Omental fat pad (tissue), 4 donors: Measurements from ENCODE around the gene GPR34. TPM values are rescaled to one million over a fixed set of nuclear protein-coding genes. Genes with fewer than 3 reads are reported as not detected.

Experiments
- ATAC-seq: fragments of 150-250 bp; one replicate; pipeline ENCODE4 v1.9.1; 2016; ENCODE audit warnings: mild to moderate bottlenecking, moderate library complexity; ENCODE audit not compliant: low FRiP score
- DNase-seq: peaks from one replicate; pipeline ENCODE4 v3.0.0-alpha.2; 2019; ENCODE audit warnings: low spot score
- small RNA-seq: library from RNA; depleted of rRNA; stranded (forward); fragments of <200 nt; gene quantifications from one replicate; pipeline ENCODE3, GENCODE V24; 2016
- total RNA-seq, 4 donors: library from RNA; depleted of rRNA; stranded (reverse); fragments of >200 nt; gene quantifications; one replicate each; pipeline ENCODE4 v1.1.0, GENCODE V29; 2016
- TF ChIP-seq, protein P1 (sequence below), 3 donors: fragments of 450-650 bp; IDR thresholded peaks; one replicate each; pipeline ENCODE4 v1.5.1; 2016 to 2017; ENCODE audit warnings: antibody characterized with exemption in 3 of 3, mild to moderate bottlenecking in 3 of 3, moderate library complexity in 2 of 3

GPR34 gene
- total RNA-seq, 4 donors from 2014 or later, result 21.6 to 54.5 (median 26.1) TPM

DNA sequence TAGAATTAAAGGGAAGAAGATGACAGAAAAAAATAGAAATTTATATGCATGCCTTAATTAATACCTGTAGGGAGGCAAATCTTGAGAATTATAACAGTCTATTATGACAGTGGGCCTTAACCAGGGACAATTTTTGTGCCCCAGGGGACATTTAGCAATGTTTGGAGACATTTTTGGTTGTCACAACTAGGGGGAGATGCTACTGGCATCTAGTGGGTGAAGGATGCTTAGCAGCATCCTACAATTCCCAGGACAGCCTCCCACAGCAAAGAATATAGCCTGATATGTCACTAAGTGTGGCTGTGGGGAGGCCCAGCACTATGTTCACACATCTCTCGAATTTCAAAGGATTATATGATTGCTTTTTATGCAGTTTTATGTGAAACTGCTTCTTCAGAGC is 45.8 kb downstream of the GPR34 start:
- DNase-seq, result no peak
- no peak for ATAC-seq
- TF ChIP-seq, protein P1, sequence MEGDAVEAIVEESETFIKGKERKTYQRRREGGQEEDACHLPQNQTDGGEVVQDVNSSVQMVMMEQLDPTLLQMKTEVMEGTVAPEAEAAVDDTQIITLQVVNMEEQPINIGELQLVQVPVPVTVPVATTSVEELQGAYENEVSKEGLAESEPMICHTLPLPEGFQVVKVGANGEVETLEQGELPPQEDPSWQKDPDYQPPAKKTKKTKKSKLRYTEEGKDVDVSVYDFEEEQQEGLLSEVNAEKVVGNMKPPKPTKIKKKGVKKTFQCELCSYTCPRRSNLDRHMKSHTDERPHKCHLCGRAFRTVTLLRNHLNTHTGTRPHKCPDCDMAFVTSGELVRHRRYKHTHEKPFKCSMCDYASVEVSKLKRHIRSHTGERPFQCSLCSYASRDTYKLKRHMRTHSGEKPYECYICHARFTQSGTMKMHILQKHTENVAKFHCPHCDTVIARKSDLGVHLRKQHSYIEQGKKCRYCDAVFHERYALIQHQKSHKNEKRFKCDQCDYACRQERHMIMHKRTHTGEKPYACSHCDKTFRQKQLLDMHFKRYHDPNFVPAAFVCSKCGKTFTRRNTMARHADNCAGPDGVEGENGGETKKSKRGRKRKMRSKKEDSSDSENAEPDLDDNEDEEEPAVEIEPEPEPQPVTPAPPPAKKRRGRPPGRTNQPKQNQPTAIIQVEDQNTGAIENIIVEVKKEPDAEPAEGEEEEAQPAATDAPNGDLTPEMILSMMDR (IDR thresholded peaks at IDR 0.05), result no peak

DNA sequence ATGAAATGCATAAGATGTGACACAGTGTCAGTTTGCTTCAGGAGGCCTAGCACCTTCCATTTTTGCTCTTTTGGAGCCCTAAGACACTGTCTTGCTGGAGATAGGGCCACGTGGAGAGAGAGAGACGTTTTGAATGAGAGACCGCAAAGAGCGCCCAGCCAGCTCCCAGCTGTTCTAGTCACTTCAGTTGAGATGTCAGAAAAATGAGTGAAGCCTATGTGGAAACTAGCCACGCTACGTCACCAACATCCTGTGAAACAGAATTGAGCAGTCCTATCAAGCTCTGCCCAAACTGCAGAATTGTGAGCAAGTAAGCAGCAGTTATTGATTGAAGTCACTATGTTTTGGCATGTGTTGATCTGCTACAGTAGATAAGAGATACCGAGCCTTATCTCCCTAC is 48.3 kb downstream of the GPR34 start:
- DNase-seq (no peak), ATAC-seq (no peak)
- TF ChIP-seq, protein P1 (IDR thresholded peaks at IDR 0.05), result no peak

DNA sequence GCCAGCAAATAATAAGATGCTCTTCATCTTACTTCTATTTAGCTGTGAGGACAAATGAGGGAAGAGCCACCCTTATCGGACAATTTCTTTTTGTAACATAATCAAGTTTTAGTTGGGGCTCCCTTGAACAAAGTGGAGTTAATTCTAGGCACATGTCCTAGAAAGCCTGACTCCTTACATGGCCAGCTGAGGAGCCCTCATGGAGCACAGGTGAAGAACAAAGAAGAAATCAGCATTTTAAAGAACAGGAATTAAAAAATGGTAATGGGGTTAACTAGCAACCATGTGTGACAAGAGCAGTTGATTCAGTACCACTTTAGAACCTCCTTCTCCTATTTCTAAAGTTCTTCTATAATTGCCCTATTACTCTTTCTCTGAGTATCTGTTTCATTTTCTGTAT is 51.1 kb downstream of the GPR34 start:
- no peak for DNase-seq
- TF ChIP-seq, protein P1 (IDR thresholded peaks at IDR 0.05), result no peak
- ATAC-seq, result no peak

Small RNA genes lying within 50 kb of the gene (small RNA-seq; reads per million reads assigned to genes)
- gene RN7SL144P, result not detected

Other genes starting within 250 kb of the GPR34 start
- gene NYX, start 241.6 kb upstream of the GPR34 start, total RNA-seq, result not detected
- gene GPR82, start 35.2 kb downstream of the GPR34 start, total RNA-seq, result 1 to 10 TPM in 1 of 4 donors, under 1 TPM in 3; 0.09 to 3.5 (median 0.28) TPM
- gene CASK, start 234.6 kb downstream of the GPR34 start, total RNA-seq, result 10 to 100 TPM; 26.8 to 42.4 (median 32.9) TPM